NT2/D1 (cell line): ENCODE measurements around the gene R3HCC1L.

Experiments
- YY1 ChIP-seq: IDR thresholded peaks from 2 replicates; pipeline ENCODE4 v1.6.1; 2011; ENCODE audit not compliant: insufficient read length, insufficient read depth
- ZNF274 ChIP-seq: IDR thresholded peaks from 2 replicates; pipeline ENCODE4 v1.6.1; 2011; ENCODE audit warnings: mild to moderate bottlenecking, low read depth, low read length

DNA sequence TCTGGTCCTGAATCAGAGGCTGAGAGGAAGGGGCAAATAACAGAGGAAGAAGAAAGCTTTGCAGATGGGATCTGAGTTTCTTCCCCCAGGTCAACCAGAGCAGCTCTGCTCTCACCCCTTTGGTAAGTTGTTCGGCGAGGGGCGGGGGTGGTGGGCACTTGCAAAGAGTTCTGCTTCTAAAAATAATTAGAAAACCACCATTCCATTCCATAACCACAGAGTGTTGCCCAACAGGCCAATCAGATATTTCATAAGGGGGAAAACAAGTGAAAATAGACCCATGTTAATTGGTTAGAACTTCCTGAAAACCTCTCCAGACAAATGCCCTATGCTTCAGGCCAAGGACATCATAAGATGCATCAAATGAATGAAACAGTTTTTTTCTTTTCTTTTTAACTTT is 43.6 kb upstream of the R3HCC1L start:
- no peak for TF ChIP-seq YY1
- TF ChIP-seq ZNF274, result no peak
